Skeletal muscle satellite cell (primary cell): Measurements from ENCODE around the gene STAC3.

Experiments
- H3K27me3 ChIP-seq: 2 replicates; pipeline ENCODE4 v1.7.0; 2013; ENCODE audit warnings: low read length; ENCODE audit not compliant: control insufficient read depth, insufficient read depth
- H3K36me3 ChIP-seq: 2 replicates; pipeline ENCODE4 v1.7.0; 2013; ENCODE audit warnings: mild to moderate bottlenecking, control low read depth, low read length; ENCODE audit not compliant: insufficient read depth
- H3K4me1 ChIP-seq: 2 replicates; pipeline ENCODE4 v1.7.0; 2013; ENCODE audit warnings: low read length; ENCODE audit not compliant: control insufficient read depth, insufficient read depth
- H3K4me2 ChIP-seq: 2 replicates; pipeline ENCODE4 v1.7.0; 2013; ENCODE audit warnings: mild to moderate bottlenecking, low read length
- H3K4me3 ChIP-seq: 2 replicates; pipeline ENCODE4 v1.7.0; 2013; ENCODE audit warnings: low read length
- H3K9ac ChIP-seq: 2 replicates; pipeline ENCODE4 v1.7.0; 2013; ENCODE audit warnings: mild to moderate bottlenecking, low read depth, low read length, moderate library complexity
- H3K9me3 ChIP-seq: replicated peaks from 2 replicates; pipeline ENCODE4 v1.7.0; 2013; ENCODE audit warnings: mild to moderate bottlenecking, control low read depth, low read length

STAC3 gene

DNA sequence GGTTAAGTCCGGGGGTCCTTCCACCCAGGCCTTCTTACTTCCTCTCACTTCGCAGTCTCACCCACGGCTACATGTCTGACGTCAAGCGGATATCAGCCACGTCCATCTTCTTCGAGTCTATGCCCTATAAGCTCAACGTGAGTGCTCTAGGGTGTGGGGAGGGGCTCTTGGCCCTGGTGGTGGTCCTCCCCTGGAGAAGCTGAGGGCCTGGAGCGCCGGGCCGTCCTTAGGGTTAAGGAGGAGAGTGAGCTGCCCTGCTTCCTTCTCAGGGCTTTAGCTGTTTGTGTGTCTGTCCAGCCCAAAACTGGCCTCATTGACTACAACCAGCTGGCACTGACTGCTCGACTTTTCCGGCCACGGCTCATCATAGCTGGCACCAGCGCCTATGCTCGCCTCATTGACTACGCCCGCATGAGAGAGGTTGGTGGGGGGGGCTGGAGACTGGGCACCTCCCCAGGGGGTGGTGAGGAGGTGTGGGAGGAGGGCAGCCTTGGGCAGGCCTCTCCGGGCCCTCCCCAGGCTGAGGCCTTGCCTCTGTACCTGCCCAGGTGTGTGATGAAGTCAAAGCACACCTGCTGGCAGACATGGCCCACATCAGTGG lies 18.7 kb downstream of the STAC3 start:
- Histone ChIP-seq H3K4me3 (no peak overlapping the region), H3K4me1 (peaks cover 40% of the 10 kb centered on the region), H3K27me3 (no peaks in the 10 kb centered on the region), H3K4me2 (peak overlapping the region; percentile 88), H3K9me3 (no peaks in the 10 kb centered on the region), H3K9ac (no peak overlapping the region), H3K36me3 (peaks cover 45% of the 10 kb centered on the region)

DNA sequence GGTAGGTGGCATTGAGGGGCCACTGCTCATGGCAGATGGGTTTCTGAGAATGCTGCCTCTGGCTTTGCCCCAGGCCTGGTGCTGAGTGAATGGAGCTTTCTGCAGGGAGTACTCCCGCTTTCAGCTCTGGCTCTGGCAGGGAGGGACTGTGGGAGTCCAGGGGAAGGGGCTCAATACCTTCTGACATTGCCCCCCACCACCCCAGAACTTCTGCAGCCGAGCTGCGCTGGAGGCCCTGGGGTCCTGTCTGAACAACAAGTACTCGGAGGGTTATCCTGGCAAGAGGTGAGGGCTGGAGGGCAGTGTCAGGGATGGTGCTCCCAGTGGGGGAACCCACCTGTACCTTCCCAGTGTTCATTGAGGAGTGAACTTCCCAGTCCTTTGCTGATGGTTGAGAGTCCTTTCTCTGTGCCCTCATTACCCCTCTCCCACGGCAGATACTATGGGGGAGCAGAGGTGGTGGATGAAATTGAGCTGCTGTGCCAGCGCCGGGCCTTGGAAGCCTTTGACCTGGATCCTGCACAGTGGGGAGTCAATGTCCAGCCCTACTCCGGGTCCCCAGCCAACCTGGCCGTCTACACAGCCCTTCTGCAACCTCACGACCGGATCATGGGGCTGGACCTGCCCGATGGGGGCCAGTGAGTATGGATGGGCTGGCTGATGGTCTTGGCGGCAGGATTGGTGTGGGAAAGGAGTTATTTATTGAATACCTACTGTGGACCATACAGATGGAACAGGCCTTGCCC lies 19.5 kb downstream of the STAC3 start:
- no peaks in the 10 kb centered on the region for H3K9me3 ChIP-seq
- peak overlapping the region; percentile 88 for H3K4me2 ChIP-seq
- H3K4me1 ChIP-seq = peaks cover 40% of the 10 kb centered on the region
- peak overlapping the region; percentile 88 for H3K4me3 ChIP-seq
- no peaks in the 10 kb centered on the region for H3K27me3 ChIP-seq
- peak overlapping the region; percentile 99 for H3K9ac ChIP-seq
- peaks cover 45% of the 10 kb centered on the region for H3K36me3 ChIP-seq

- H3K36me3 ChIP-seq = peaks cover 42% of the 10 kb centered on the region
- H3K4me3 ChIP-seq = peak overlapping the region; percentile 88
- no peaks in the 10 kb centered on the region for H3K27me3 ChIP-seq
- peaks cover 39% of the 10 kb centered on the region for H3K4me1 ChIP-seq
- no peaks in the 10 kb centered on the region for H3K9me3 ChIP-seq
- H3K9ac ChIP-seq = peak overlapping the region; percentile 99
- H3K4me2 ChIP-seq = peak overlapping the region; percentile 88
Observed at GRCh38 chr12:57230381-57231155, 20.4 kb downstream of the STAC3 start.

GRCh38 chr12:57229634-57230380 lies 21.2 kb downstream of the STAC3 start, which contains the start of gene SHMT2:
SHMT2 (plus strand) TSS chr12:57229711; CDS start chr12:57229779, 68 bp downstream.
- H3K4me2 ChIP-seq = peak within 1 kb of the TSS; percentile 88
- no peaks in the 10 kb centered on the region for H3K9me3 ChIP-seq
- peaks cover 33% of the 10 kb centered on the region for H3K4me1 ChIP-seq
- peak within 1 kb of the TSS; percentile 99 for H3K9ac ChIP-seq
- H3K27me3 ChIP-seq = no peaks in the 10 kb centered on the region
- H3K4me3 ChIP-seq = peak within 1 kb of the TSS; percentile 88
- H3K36me3 ChIP-seq = peaks cover 35% of the 10 kb centered on the region

DNA sequence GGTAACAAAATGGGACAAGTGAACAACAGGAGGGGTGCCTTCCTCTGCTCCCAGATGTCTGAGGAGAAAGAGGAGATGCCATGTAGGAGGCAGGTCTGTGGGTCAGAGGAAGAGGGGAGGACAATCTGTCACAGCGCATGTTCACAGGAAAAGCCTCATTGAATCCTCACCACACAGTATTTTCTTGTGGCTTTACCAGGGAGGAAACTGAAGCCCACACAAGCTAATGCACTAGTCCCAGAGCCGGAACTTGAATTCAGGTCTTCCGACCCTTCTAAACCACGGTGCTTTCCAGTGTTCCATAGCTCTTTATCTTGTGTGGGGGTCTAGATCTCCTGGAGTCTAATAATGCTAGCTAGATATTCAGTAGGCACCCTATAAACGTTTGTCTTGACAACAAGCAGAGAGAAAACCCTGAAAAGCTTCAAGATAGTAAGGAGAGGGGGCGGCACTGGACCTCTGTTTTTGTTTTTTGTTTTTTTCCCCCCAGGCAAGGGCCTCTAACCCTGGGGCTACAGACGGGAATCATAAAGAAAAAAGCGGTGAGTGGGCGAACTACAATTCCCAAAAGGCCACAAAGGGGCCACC lies 21.8 kb downstream of the STAC3 start:
- peak overlapping the region; percentile 88 for H3K4me2 ChIP-seq
- H3K9ac ChIP-seq = peak overlapping the region; percentile 99
- peak overlapping the region; percentile 88 for H3K4me3 ChIP-seq
- no peaks in the 10 kb centered on the region for H3K27me3 ChIP-seq
- H3K4me1 ChIP-seq = peaks cover 32% of the 10 kb centered on the region
- H3K9me3 ChIP-seq = no peaks in the 10 kb centered on the region
- peaks cover 32% of the 10 kb centered on the region for H3K36me3 ChIP-seq

- peaks cover 25% of the 10 kb centered on the region for H3K4me1 ChIP-seq
- H3K4me3 ChIP-seq = no peak overlapping the region
- H3K27me3 ChIP-seq = no peaks in the 10 kb centered on the region
- no peak overlapping the region for H3K4me2 ChIP-seq
- H3K9me3 ChIP-seq = no peaks in the 10 kb centered on the region
- no peak overlapping the region for H3K9ac ChIP-seq
- H3K36me3 ChIP-seq = peaks cover 16% of the 10 kb centered on the region
Observed at GRCh38 chr12:57227315-57228115, 23.5 kb downstream of the STAC3 start.

GRCh38 chr12:57226588-57227314 lies 24.2 kb downstream of the STAC3 start:
- Histone ChIP-seq H3K36me3 (peaks cover 8% of the 10 kb centered on the region), H3K9me3 (no peaks in the 10 kb centered on the region), H3K4me1 (peaks cover 18% of the 10 kb centered on the region), H3K4me2 (no peak overlapping the region), H3K27me3 (peaks cover 4% of the 10 kb centered on the region), H3K9ac (no peak overlapping the region), H3K4me3 (no peak overlapping the region)

GRCh38 chr12:57225680-57226210 lies 25.2 kb downstream of the STAC3 start:
- peaks cover 10% of the 10 kb centered on the region for H3K27me3 ChIP-seq
- H3K4me3 ChIP-seq = no peak overlapping the region
- H3K4me2 ChIP-seq = no peak overlapping the region
- peaks cover 8% of the 10 kb centered on the region for H3K4me1 ChIP-seq
- H3K36me3 ChIP-seq = no peaks in the 10 kb centered on the region
- no peak overlapping the region for H3K9ac ChIP-seq
- H3K9me3 ChIP-seq = no peaks in the 10 kb centered on the region

DNA sequence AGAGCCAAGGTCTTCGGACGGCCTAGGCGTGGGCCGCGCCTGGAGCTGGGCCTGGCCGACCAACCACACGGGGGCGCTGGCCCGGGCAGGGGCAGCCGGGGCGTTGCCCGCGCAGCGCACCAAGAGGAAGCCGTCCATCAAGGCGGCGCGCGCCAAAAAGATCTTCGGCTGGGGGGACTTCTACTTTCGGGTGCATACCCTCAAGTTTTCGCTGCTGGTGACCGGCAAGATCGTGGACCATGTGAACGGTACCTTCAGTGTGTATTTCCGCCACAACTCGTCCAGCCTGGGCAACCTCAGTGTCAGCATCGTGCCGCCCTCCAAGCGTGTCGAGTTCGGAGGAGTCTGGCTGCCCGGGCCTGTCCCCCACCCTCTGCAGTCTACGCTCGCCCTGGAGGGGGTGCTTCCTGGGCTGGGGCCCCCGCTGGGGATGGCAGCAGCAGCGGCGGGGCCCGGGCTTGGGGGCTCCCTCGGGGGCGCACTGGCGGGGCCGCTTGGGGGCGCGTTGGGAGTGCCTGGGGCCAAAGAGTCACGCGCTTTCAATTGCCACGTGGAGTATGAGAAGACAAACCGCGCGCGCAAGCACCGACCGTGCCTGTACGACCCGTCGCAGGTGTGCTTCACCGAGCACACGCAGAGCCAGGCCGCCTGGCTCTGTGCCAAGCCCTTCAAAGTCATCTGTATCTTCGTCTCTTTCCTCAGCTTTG lies 25.9 kb downstream of the STAC3 start:
- Histone ChIP-seq H3K4me1 (peaks cover 7% of the 10 kb centered on the region), H3K9ac (no peak overlapping the region), H3K27me3 (peaks cover 14% of the 10 kb centered on the region), H3K9me3 (no peaks in the 10 kb centered on the region), H3K4me3 (no peak overlapping the region), H3K4me2 (no peak overlapping the region), H3K36me3 (no peaks in the 10 kb centered on the region)
